ENCODE data around the gene COL9A1. TPM values are rescaled to one million over a fixed set of nuclear protein-coding genes. Genes with fewer than 3 reads are reported as not detected.

COL9A1 gene
- total RNA-seq, 1 donor from 2014 or later: 8.7 TPM

GRCh38 chr6:70175770-70176169, 127.1 kb downstream of the COL9A1 start:
- H3K4me3 Mint-ChIP-seq: no peak overlapping the region
- no peak for DNase-seq (ENCODE audit: low spot score in 2 of 2, unreplicated experiment in 2 of 2)
- no peaks in the 10 kb centered on the region for H3K27me3 Mint-ChIP-seq (ENCODE audit: low read depth)
- H3K9me3 Mint-ChIP-seq: peaks cover 8% of the 10 kb centered on the region
- TF ChIP-seq CTCF (IDR thresholded peaks at IDR 0.05; ENCODE audit: unreplicated experiment): no peak
- H3K4me1 Mint-ChIP-seq: peaks cover 6% of the 10 kb centered on the region
- no peaks in the 10 kb centered on the region for H3K36me3 Mint-ChIP-seq
- H3K27ac Mint-ChIP-seq: no peak overlapping the region

- peaks cover 17% of the 10 kb centered on the region for H3K4me1 Mint-ChIP-seq
- no peak overlapping the region for H3K27ac Mint-ChIP-seq
- peaks cover 5% of the 10 kb centered on the region for H3K27me3 Mint-ChIP-seq (ENCODE audit: low read depth)
- no peaks in the 10 kb centered on the region for H3K36me3 Mint-ChIP-seq
- no peak for DNase-seq (ENCODE audit: low spot score in 2 of 2, unreplicated experiment in 2 of 2)
- H3K4me3 Mint-ChIP-seq: no peak overlapping the region
- H3K9me3 Mint-ChIP-seq: no peaks in the 10 kb centered on the region
- no peak for TF ChIP-seq CTCF (IDR thresholded peaks at IDR 0.05; ENCODE audit: unreplicated experiment)
Measured at GRCh38 chr6:70172252-70172651, 130.6 kb downstream of the COL9A1 start.

GRCh38 chr6:70171236-70171635, 131.6 kb downstream of the COL9A1 start:
- TF ChIP-seq CTCF (IDR thresholded peaks at IDR 0.05; ENCODE audit: unreplicated experiment): no peak
- Mint-ChIP-seq H3K36me3 (no peaks in the 10 kb centered on the region), H3K9me3 (no peaks in the 10 kb centered on the region), H3K27me3 (ENCODE audit: low read depth) (peaks cover 14% of the 10 kb centered on the region), H3K27ac (no peak overlapping the region), H3K4me3 (no peak overlapping the region), H3K4me1 (peaks cover 25% of the 10 kb centered on the region)
- no peak for DNase-seq (ENCODE audit: low spot score in 2 of 2, unreplicated experiment in 2 of 2)

GRCh38 chr6:70168681-70169377, 134.1 kb downstream of the COL9A1 start:
- H3K4me3 Mint-ChIP-seq: no peak overlapping the region
- H3K27me3 Mint-ChIP-seq (ENCODE audit: low read depth): peaks cover 17% of the 10 kb centered on the region
- TF ChIP-seq CTCF (IDR thresholded peaks at IDR 0.05; ENCODE audit: unreplicated experiment): no peak

More at GRCh38 chr6:70168681-70169377, 134.1 kb downstream of the COL9A1 start:
- Mint-ChIP-seq H3K27ac (no peak overlapping the region), H3K4me1 (peaks cover 34% of the 10 kb centered on the region), H3K9me3 (no peaks in the 10 kb centered on the region), H3K36me3 (no peaks in the 10 kb centered on the region)
- no peak for DNase-seq (ENCODE audit: low spot score in 2 of 2, unreplicated experiment in 2 of 2)

Other genes with a start within 250 kb of the COL9A1 start
- gene FAM135A, start 110.4 kb upstream of the COL9A1 start, total RNA-seq: 21.5 to 24.8 TPM (median 22.7 TPM) in 3 replicates

Measured in mesothelial cell of epicardium (in vitro differentiated cells).